ENCODE measurements around the gene ROBO2. TPM values are rescaled to one million over a fixed set of nuclear protein-coding genes. Genes with fewer than 3 reads are reported as not detected.

The ROBO2 gene
- total and polyA plus RNA-seq, 2 experiments from 2014 or later, result 1.5 to 7.8 TPM

GRCh38 chr3:77464111-77464688 lies 424.3 kb downstream of the ROBO2 start:
- DNase-seq (ENCODE audit: low spot score) (no peak), ATAC-seq (no peak)
- Mint-ChIP-seq H3K27ac (no peak overlapping the region), H3K4me3 (no peak overlapping the region), H3K27me3 (ENCODE audit: insufficient read depth, low read depth, poor library complexity) (no peaks in the 10 kb centered on the region), H3K36me3 (ENCODE audit: low read depth) (no peaks in the 10 kb centered on the region; the same call in 2 of the 3 replicates), H3K9me3 (no peaks in the 10 kb centered on the region), H3K4me1 (peaks cover 12% of the 10 kb centered on the region)
- H3K36me3 ChIP-seq (ENCODE audit: insufficient read depth), result no peaks in the 10 kb centered on the region
- H3K4me2 ChIP-seq, result no peak overlapping the region
- no peak overlapping the region for H3K4me3 ChIP-seq
- H3K27me3 ChIP-seq (ENCODE audit: insufficient read depth), result no peaks in the 10 kb centered on the region
- no peak for TF ChIP-seq STAT1 (IDR thresholded peaks at IDR 0.05; ENCODE audit: unreplicated experiment)
- no peak for TF ChIP-seq NANOG (IDR thresholded peaks at IDR 0.05; ENCODE audit: borderline replicate concordance)
- TF ChIP-seq, protein P1, sequence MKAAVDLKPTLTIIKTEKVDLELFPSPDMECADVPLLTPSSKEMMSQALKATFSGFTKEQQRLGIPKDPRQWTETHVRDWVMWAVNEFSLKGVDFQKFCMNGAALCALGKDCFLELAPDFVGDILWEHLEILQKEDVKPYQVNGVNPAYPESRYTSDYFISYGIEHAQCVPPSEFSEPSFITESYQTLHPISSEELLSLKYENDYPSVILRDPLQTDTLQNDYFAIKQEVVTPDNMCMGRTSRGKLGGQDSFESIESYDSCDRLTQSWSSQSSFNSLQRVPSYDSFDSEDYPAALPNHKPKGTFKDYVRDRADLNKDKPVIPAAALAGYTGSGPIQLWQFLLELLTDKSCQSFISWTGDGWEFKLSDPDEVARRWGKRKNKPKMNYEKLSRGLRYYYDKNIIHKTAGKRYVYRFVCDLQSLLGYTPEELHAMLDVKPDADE (IDR thresholded peaks at IDR 0.05), result no peak
- no peak for TF ChIP-seq ZNF114 (CRISPR knock-in tag; IDR thresholded peaks at IDR 0.05)
- TF ChIP-seq, protein P2, sequence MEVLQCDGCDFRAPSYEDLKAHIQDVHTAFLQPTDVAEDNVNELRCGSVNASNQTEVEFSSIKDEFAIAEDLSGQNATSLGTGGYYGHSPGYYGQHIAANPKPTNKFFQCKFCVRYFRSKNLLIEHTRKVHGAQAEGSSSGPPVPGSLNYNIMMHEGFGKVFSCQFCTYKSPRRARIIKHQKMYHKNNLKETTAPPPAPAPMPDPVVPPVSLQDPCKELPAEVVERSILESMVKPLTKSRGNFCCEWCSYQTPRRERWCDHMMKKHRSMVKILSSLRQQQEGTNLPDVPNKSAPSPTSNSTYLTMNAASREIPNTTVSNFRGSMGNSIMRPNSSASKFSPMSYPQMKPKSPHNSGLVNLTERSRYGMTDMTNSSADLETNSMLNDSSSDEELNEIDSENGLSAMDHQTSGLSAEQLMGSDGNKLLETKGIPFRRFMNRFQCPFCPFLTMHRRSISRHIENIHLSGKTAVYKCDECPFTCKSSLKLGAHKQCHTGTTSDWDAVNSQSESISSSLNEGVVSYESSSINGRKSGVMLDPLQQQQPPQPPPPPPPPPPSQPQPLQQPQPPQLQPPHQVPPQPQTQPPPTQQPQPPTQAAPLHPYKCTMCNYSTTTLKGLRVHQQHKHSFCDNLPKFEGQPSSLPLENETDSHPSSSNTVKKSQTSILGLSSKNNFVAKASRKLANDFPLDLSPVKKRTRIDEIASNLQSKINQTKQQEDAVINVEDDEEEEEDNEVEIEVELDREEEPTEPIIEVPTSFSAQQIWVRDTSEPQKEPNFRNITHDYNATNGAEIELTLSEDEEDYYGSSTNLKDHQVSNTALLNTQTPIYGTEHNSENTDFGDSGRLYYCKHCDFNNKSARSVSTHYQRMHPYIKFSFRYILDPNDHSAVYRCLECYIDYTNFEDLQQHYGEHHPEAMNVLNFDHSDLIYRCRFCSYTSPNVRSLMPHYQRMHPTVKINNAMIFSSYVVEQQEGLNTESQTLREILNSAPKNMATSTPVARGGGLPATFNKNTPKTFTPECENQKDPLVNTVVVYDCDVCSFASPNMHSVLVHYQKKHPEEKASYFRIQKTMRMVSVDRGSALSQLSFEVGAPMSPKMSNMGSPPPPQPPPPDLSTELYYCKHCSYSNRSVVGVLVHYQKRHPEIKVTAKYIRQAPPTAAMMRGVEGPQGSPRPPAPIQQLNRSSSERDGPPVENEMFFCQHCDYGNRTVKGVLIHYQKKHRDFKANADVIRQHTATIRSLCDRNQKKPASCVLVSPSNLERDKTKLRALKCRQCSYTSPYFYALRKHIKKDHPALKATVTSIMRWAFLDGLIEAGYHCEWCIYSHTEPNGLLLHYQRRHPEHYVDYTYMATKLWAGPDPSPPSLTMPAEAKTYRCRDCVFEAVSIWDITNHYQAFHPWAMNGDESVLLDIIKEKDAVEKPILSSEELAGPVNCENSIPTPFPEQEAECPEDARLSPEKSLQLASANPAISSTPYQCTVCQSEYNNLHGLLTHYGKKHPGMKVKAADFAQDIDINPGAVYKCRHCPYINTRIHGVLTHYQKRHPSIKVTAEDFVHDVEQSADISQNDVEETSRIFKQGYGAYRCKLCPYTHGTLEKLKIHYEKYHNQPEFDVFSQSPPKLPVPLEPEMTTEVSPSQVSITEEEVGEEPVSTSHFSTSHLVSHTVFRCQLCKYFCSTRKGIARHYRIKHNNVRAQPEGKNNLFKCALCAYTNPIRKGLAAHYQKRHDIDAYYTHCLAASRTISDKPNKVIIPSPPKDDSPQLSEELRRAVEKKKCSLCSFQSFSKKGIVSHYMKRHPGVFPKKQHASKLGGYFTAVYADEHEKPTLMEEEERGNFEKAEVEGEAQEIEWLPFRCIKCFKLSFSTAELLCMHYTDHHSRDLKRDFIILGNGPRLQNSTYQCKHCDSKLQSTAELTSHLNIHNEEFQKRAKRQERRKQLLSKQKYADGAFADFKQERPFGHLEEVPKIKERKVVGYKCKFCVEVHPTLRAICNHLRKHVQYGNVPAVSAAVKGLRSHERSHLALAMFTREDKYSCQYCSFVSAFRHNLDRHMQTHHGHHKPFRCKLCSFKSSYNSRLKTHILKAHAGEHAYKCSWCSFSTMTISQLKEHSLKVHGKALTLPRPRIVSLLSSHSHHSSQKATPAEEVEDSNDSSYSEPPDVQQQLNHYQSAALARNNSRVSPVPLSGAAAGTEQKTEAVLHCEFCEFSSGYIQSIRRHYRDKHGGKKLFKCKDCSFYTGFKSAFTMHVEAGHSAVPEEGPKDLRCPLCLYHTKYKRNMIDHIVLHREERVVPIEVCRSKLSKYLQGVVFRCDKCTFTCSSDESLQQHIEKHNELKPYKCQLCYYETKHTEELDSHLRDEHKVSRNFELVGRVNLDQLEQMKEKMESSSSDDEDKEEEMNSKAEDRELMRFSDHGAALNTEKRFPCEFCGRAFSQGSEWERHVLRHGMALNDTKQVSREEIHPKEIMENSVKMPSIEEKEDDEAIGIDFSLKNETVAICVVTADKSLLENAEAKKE (CRISPR knock-in tag; IDR thresholded peaks at IDR 0.05), result no peak
- no peak for TF ChIP-seq EZH2phosphoT487 (IDR thresholded peaks at IDR 0.05; ENCODE audit: unreplicated experiment)
- TF ChIP-seq, protein P3, sequence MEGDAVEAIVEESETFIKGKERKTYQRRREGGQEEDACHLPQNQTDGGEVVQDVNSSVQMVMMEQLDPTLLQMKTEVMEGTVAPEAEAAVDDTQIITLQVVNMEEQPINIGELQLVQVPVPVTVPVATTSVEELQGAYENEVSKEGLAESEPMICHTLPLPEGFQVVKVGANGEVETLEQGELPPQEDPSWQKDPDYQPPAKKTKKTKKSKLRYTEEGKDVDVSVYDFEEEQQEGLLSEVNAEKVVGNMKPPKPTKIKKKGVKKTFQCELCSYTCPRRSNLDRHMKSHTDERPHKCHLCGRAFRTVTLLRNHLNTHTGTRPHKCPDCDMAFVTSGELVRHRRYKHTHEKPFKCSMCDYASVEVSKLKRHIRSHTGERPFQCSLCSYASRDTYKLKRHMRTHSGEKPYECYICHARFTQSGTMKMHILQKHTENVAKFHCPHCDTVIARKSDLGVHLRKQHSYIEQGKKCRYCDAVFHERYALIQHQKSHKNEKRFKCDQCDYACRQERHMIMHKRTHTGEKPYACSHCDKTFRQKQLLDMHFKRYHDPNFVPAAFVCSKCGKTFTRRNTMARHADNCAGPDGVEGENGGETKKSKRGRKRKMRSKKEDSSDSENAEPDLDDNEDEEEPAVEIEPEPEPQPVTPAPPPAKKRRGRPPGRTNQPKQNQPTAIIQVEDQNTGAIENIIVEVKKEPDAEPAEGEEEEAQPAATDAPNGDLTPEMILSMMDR (conservative IDR thresholded peaks at IDR 0.05; ENCODE audit: low read depth in 2 of 2), result no peak
- TF ChIP-seq ZNF331 (CRISPR knock-in tag; IDR thresholded peaks at IDR 0.05; ENCODE audit: low read depth), result no peak
- TF ChIP-seq, protein P4, sequence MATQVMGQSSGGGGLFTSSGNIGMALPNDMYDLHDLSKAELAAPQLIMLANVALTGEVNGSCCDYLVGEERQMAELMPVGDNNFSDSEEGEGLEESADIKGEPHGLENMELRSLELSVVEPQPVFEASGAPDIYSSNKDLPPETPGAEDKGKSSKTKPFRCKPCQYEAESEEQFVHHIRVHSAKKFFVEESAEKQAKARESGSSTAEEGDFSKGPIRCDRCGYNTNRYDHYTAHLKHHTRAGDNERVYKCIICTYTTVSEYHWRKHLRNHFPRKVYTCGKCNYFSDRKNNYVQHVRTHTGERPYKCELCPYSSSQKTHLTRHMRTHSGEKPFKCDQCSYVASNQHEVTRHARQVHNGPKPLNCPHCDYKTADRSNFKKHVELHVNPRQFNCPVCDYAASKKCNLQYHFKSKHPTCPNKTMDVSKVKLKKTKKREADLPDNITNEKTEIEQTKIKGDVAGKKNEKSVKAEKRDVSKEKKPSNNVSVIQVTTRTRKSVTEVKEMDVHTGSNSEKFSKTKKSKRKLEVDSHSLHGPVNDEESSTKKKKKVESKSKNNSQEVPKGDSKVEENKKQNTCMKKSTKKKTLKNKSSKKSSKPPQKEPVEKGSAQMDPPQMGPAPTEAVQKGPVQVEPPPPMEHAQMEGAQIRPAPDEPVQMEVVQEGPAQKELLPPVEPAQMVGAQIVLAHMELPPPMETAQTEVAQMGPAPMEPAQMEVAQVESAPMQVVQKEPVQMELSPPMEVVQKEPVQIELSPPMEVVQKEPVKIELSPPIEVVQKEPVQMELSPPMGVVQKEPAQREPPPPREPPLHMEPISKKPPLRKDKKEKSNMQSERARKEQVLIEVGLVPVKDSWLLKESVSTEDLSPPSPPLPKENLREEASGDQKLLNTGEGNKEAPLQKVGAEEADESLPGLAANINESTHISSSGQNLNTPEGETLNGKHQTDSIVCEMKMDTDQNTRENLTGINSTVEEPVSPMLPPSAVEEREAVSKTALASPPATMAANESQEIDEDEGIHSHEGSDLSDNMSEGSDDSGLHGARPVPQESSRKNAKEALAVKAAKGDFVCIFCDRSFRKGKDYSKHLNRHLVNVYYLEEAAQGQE (IDR thresholded peaks at IDR 0.05; ENCODE audit: unreplicated experiment), result no peak
- no peak for TF ChIP-seq CREB1 (CRISPR knock-in tag; IDR thresholded peaks at IDR 0.05; ENCODE audit: low read depth)
- TF ChIP-seq JUNB (IDR thresholded peaks at IDR 0.05; ENCODE audit: unreplicated experiment), result no peak
- no peaks in the 10 kb centered on the region for H3F3A ChIP-seq (replicated peaks; ENCODE audit: low read depth)
- H4K20me1 ChIP-seq (replicated peaks; ENCODE audit: insufficient read depth), result no peaks in the 10 kb centered on the region
- H3K79me2 ChIP-seq (replicated peaks; ENCODE audit: insufficient read depth), result no peaks in the 10 kb centered on the region
- 0 out of 2 replicates have a peak, but pooled peaks cover 6% of the 10 kb centered on the region for H3K4me1 ChIP-seq (ENCODE audit: insufficient read depth)
- H3K27ac ChIP-seq (ENCODE audit: low read depth), result no peak overlapping the region
- no peak overlapping the region for H2AFZ ChIP-seq
- peaks cover 9% of the 10 kb centered on the region for H3K9me2 ChIP-seq (ENCODE audit: insufficient read depth)
